Activated CD4-positive, alpha-beta memory T cell treated with anti-CD3 and anti-CD28 coated beads for 36 hours (primary cell): Measurements from ENCODE around the gene BSG. TPM values are rescaled to one million over a fixed set of nuclear protein-coding genes. Genes with fewer than 3 reads are reported as not detected.
A peak's percentile ranks its signal among the peaks of the same experiment; 100 is the strongest.

ENCODE experiments used
- CTCF ChIA-PET: fragments of 350-600 bp; sonication (Branson Sonifier 250); formaldehyde crosslinking; loops from one replicate; lab custom pipeline; 2021; ENCODE audit warnings: antibody characterized with exemption, inconsistent platforms; lab: Charles Lee
- POLR2A ChIA-PET: fragments of 350-600 bp; sonication (Branson Sonifier 250); formaldehyde crosslinking; loops from one replicate; lab custom pipeline; 2021; ENCODE audit warnings: antibody characterized with exemption; lab: Charles Lee
- DNase-seq: peaks from one replicate; pipeline ENCODE4 v3.0.0-alpha.2; 2020
- H3K27ac Mint-ChIP-seq: one replicate; pipeline ENCODE4 v1.8.0; 2021; ENCODE audit warnings: mixed read lengths
- H3K27me3 Mint-ChIP-seq: one replicate; pipeline ENCODE4 v1.8.0; 2021; ENCODE audit warnings: mixed read lengths
- H3K36me3 Mint-ChIP-seq: one replicate; pipeline ENCODE4 v1.8.0; 2021; ENCODE audit warnings: mixed read lengths
- H3K4me1 Mint-ChIP-seq: one replicate; pipeline ENCODE4 v1.8.0; 2021; ENCODE audit warnings: low read depth, mixed read lengths
- H3K4me3 Mint-ChIP-seq: one replicate; pipeline ENCODE4 v1.8.0; 2021; ENCODE audit warnings: mild to moderate bottlenecking, mixed read lengths
- H3K9me3 Mint-ChIP-seq: one replicate; pipeline ENCODE4 v1.8.0; 2021; ENCODE audit warnings: mixed read lengths
- intact Hi-C: fragments of 100-400 bp; cut with micrococcal nuclease; formaldehyde crosslinking; loops from one replicate; pipeline ENCODE4 v1.15.1; 2023
- total RNA-seq, 2 experiments: library from RNA; stranded (reverse); gene quantifications; one replicate each; pipeline ENCODE4 v1.2.3, GENCODE V29; 2021

BSG gene
- total RNA-seq = 100 to 1,000 TPM; 185 to 205 TPM

GRCh38 chr19:572140-572742, at the start of gene BSG:
TSS of gene BSG (plus strand) at chr19:572596. CDS start at chr19:572635, 39 bp downstream.
- H3K36me3 Mint-ChIP-seq = peaks cover 4% of the 10 kb centered on the region

GRCh38 chr19:522726-523125, 49.7 kb upstream of the BSG start:
- POLR2A ChIA-PET = interaction anchor here (0.6 kb wide), 1 partner anchor 8 kb away, joined by 4 read pairs; the partner anchor contains the start of gene CDC34
- Mint-ChIP-seq H3K27me3 (no peaks in the 10 kb centered on the region), H3K4me1 (peaks cover 3% of the 10 kb centered on the region), H3K36me3 (no peaks in the 10 kb centered on the region), H3K9me3 (no peaks in the 10 kb centered on the region), H3K4me3 (no peak overlapping the region), H3K27ac (no peak overlapping the region)
- no peak for DNase-seq
- intact Hi-C loops = no loop called here
- CTCF ChIA-PET = interaction anchor here (1.1 to 4.1 kb wide), 3 partner anchors 10 to 16 kb away, joined by 3 to 25 read pairs (median 9); partner anchors contain the start of gene TPGS1

More at GRCh38 chr19:572140-572742, at the start of gene BSG:
- intact Hi-C loops = loop anchor here (1.0 to 2.0 kb wide), 6 partner anchors 39 to 225 kb away; partner anchors contain the start of genes CDC34, PTBP1 and TPGS1
- peak; percentile 99 for DNase-seq
- H3K4me1 Mint-ChIP-seq = peaks cover 35% of the 10 kb centered on the region
- H3K27me3 Mint-ChIP-seq = no peaks in the 10 kb centered on the region
- peak within 1 kb of the TSS; percentile 92 for H3K4me3 Mint-ChIP-seq
- no peaks in the 10 kb centered on the region for H3K9me3 Mint-ChIP-seq
- ChIA-PET CTCF (interaction anchor here (0.6 to 1.7 kb wide), 2 partner anchors 13 to 62 kb away, joined by 3 to 8 read pairs; no protein-coding TSS in a partner anchor), POLR2A (interaction anchor here (0.6 to 1.1 kb wide), 5 partner anchors 25 to 85 kb away, joined by 3 to 5 read pairs (median 3); no protein-coding TSS in a partner anchor)
- H3K27ac Mint-ChIP-seq = peak within 1 kb of the TSS; percentile 93

GRCh38 chr19:524062-524674, 48.2 kb upstream of the BSG start:
- H3K4me3 Mint-ChIP-seq = no peak overlapping the region
- H3K36me3 Mint-ChIP-seq = no peaks in the 10 kb centered on the region
- intact Hi-C loops = no loop called here
- ChIA-PET CTCF (interaction anchor here (0.6 to 4.1 kb wide), 2 partner anchors 14 to 108 kb away, joined by 3 to 25 read pairs; no protein-coding TSS in a partner anchor), POLR2A (no interaction called here)
- H3K27me3 Mint-ChIP-seq = peaks cover 3% of the 10 kb centered on the region
- peaks cover 3% of the 10 kb centered on the region for H3K4me1 Mint-ChIP-seq
- no peaks in the 10 kb centered on the region for H3K9me3 Mint-ChIP-seq
- DNase-seq = no peak
- no peak overlapping the region for H3K27ac Mint-ChIP-seq

GRCh38 chr19:525029-525428, 47.4 kb upstream of the BSG start:
- peaks cover 3% of the 10 kb centered on the region for H3K4me1 Mint-ChIP-seq
- H3K4me3 Mint-ChIP-seq = no peak overlapping the region
- H3K27me3 Mint-ChIP-seq = peaks cover 3% of the 10 kb centered on the region
- ChIA-PET POLR2A (no interaction called here), CTCF (interaction anchor here (1.6 kb wide), 1 partner anchor 14 kb away, joined by 7 read pairs; no protein-coding TSS in a partner anchor)
- H3K9me3 Mint-ChIP-seq = no peaks in the 10 kb centered on the region
- DNase-seq = no peak
- no peaks in the 10 kb centered on the region for H3K36me3 Mint-ChIP-seq
- H3K27ac Mint-ChIP-seq = no peak overlapping the region
- intact Hi-C loops = no loop called here

- no peak for DNase-seq
- intact Hi-C loops = no loop called here
- Mint-ChIP-seq H3K9me3 (no peaks in the 10 kb centered on the region), H3K4me3 (no peak overlapping the region), H3K27ac (no peak overlapping the region), H3K36me3 (no peaks in the 10 kb centered on the region), H3K27me3 (peaks cover 3% of the 10 kb centered on the region), H3K4me1 (peaks cover under 1% of the 10 kb centered on the region)
- ChIA-PET POLR2A (interaction anchor here (0.6 kb wide), 2 partner anchors 71 to 146 kb away, joined by 3 read pairs; no protein-coding TSS in a partner anchor), CTCF (interaction anchor here (1.6 kb wide), 1 partner anchor 15 kb away, joined by 7 read pairs; no protein-coding TSS in a partner anchor)
Observed at GRCh38 chr19:525857-526419, 46.5 kb upstream of the BSG start.

- H3K4me3 Mint-ChIP-seq = peak overlapping the region; percentile 81
- ChIA-PET CTCF (interaction anchor here (3.5 to 4.5 kb wide), 2 partner anchors 20 to 23 kb away, joined by 17 to 66 read pairs; partner anchors contain the start of gene TPGS1), POLR2A (interaction anchor here (0.7 to 3.4 kb wide), 7 partner anchors 8 to 42 kb away, joined by 3 to 13 read pairs (median 4); partner anchors contain the start of genes BSG and TPGS1)
- H3K36me3 Mint-ChIP-seq = peaks cover 2% of the 10 kb centered on the region
- peaks cover 3% of the 10 kb centered on the region for H3K27me3 Mint-ChIP-seq
- no peak for DNase-seq
- intact Hi-C loops = loop anchor here (2.0 kb wide), 2 partner anchors 20 to 42 kb away; partner anchors contain the start of gene BSG
- no peaks in the 10 kb centered on the region for H3K9me3 Mint-ChIP-seq
- H3K4me1 Mint-ChIP-seq = peaks cover 12% of the 10 kb centered on the region
- peak overlapping the region; percentile 80 for H3K27ac Mint-ChIP-seq
Observed at GRCh38 chr19:530134-531008, 42.0 kb upstream of the BSG start.

GRCh38 chr19:531009-531752, 41.2 kb upstream of the BSG start:
- Mint-ChIP-seq H3K27me3 (peaks cover 3% of the 10 kb centered on the region), H3K36me3 (peaks cover 2% of the 10 kb centered on the region), H3K4me3 (peak overlapping the region; percentile 81), H3K27ac (peak overlapping the region; percentile 80), H3K4me1 (peaks cover 12% of the 10 kb centered on the region), H3K9me3 (no peaks in the 10 kb centered on the region)
- intact Hi-C loops = loop anchor here (2.0 kb wide), 2 partner anchors 20 to 42 kb away; partner anchors contain the start of gene BSG
- CTCF ChIA-PET = interaction anchor here (1.0 to 4.5 kb wide), 4 partner anchors 20 to 80 kb away, joined by 3 to 66 read pairs (median 12); partner anchors contain the start of gene TPGS1
- POLR2A ChIA-PET = interaction anchor here (0.7 to 3.4 kb wide), 7 partner anchors 9 to 42 kb away, joined by 3 to 13 read pairs (median 4); partner anchors contain the start of genes BSG, GZMM and TPGS1
- DNase-seq = peak; percentile 90

- ChIA-PET CTCF (interaction anchor here (0.7 to 4.5 kb wide), 11 partner anchors 10 to 106 kb away, joined by 3 to 66 read pairs (median 6); partner anchors contain the start of gene TPGS1), POLR2A (interaction anchor here (0.9 to 3.4 kb wide), 6 partner anchors 10 to 452 kb away, joined by 3 to 13 read pairs (median 4); partner anchors contain the start of genes GZMM, TPGS1 and WDR18)
- intact Hi-C loops = loop anchor here (2.0 kb wide), 2 partner anchors 21 to 41 kb away; partner anchors contain the start of gene BSG
- Mint-ChIP-seq H3K27me3 (peaks cover 3% of the 10 kb centered on the region), H3K4me3 (peak within 1 kb of the TSS; percentile 86), H3K4me1 (peaks cover 12% of the 10 kb centered on the region), H3K9me3 (no peaks in the 10 kb centered on the region), H3K36me3 (peaks cover 2% of the 10 kb centered on the region), H3K27ac (peak within 1 kb of the TSS; percentile 80)
- no peak for DNase-seq
Observed at GRCh38 chr19:531753-532560, 40.4 kb upstream of the BSG start, which contains the start of gene CDC34. TSS of gene CDC34 (plus strand) at chr19:531760. CDS start at chr19:531932, 172 bp downstream.

GRCh38 chr19:532561-533363, 39.6 kb upstream of the BSG start:
- ChIA-PET POLR2A (interaction anchor here (0.9 to 3.4 kb wide), 5 partner anchors 11 to 451 kb away, joined by 3 to 13 read pairs (median 5); partner anchors contain the start of genes GZMM, TPGS1 and WDR18), CTCF (interaction anchor here (0.8 to 4.5 kb wide), 12 partner anchors 10 to 93 kb away, joined by 3 to 66 read pairs (median 4); partner anchors contain the start of gene TPGS1)
- Mint-ChIP-seq H3K9me3 (no peaks in the 10 kb centered on the region), H3K27ac (peak overlapping the region; percentile 83), H3K4me1 (peaks cover 12% of the 10 kb centered on the region), H3K36me3 (peaks cover 2% of the 10 kb centered on the region), H3K4me3 (peak overlapping the region; percentile 86), H3K27me3 (peaks cover 3% of the 10 kb centered on the region)
- peak; percentile 62 for DNase-seq
- intact Hi-C loops = loop anchor here (1.0 kb wide), 1 partner anchor 25 kb away; the partner anchor contains the start of gene TPGS1
